Lung (tissue), 12 donors: ENCODE measurements around the gene OSTN. TPM values are rescaled to one million over a fixed set of nuclear protein-coding genes. Genes with fewer than 3 reads are reported as not detected.
A peak's percentile ranks its signal among the peaks of the same experiment; 100 is the strongest.

Source experiments
- ATAC-seq: fragments of 200-7000 bp; cut with Tn5 transposase; one replicate; pipeline ENCODE4 v1.9.1; 2020; ENCODE audit warnings: moderate number of reproducible peaks; ENCODE audit not compliant: insufficient read depth, low FRiP score
- DNase-seq, 3 donors: peaks; one replicate each; pipeline ENCODE4 v3.0.0-alpha.2; 2013 to 2017
- H3K27ac ChIP-seq, 2 donors: one replicate each; pipeline ENCODE4 v1.5.1; 2013; ENCODE audit warnings: mild to moderate bottlenecking in 2 of 2, moderate library complexity in 2 of 2, control low read depth in 1 of 2, inconsistent platforms in 1 of 2, low read depth in 1 of 2, low read length in 1 of 2
- H3K27me3 ChIP-seq, 3 donors: one replicate each; pipeline ENCODE4 v1.5.1; 2013; ENCODE audit warnings: low read length in 2 of 3; ENCODE audit not compliant: control insufficient read depth in 3 of 3, insufficient read depth in 3 of 3
- H3K36me3 ChIP-seq, 4 donors: one replicate each; pipeline ENCODE4 v1.5.1; 2013; ENCODE audit warnings: low read length in 4 of 4, mild to moderate bottlenecking in 1 of 4, moderate library complexity in 1 of 4; ENCODE audit not compliant: control insufficient read depth in 4 of 4, insufficient read depth in 4 of 4
- H3K4me1 ChIP-seq, 5 donors: one replicate each; pipeline ENCODE4 v1.5.1; 2013; ENCODE audit warnings: low read length in 5 of 5, mild to moderate bottlenecking in 2 of 5, moderate library complexity in 1 of 5; ENCODE audit not compliant: control insufficient read depth in 5 of 5, insufficient read depth in 5 of 5
- H3K4me3 ChIP-seq: one replicate; pipeline ENCODE4 v1.5.1; 2013; ENCODE audit warnings: mild to moderate bottlenecking, control low read depth, moderate library complexity
- H3K9ac ChIP-seq, 2 donors: one replicate each; pipeline ENCODE4 v1.5.1; 2013; ENCODE audit warnings: low read length in 2 of 2, control low read depth in 1 of 2; ENCODE audit not compliant: insufficient read depth in 1 of 2
- H3K9me3 ChIP-seq, 4 donors: one replicate each; pipeline ENCODE4 v1.5.1; 2013; ENCODE audit warnings: low read length in 3 of 4, mild to moderate bottlenecking in 1 of 4, moderate library complexity in 1 of 4; ENCODE audit not compliant: control insufficient read depth in 4 of 4, insufficient read depth in 3 of 4
- CTCF ChIP-seq: IDR thresholded peaks from 2 replicates; pipeline ENCODE4 v1.5.1; 2012; ENCODE audit warnings: mild to moderate bottlenecking; ENCODE audit errors: control extremely low read depth, extremely low read depth
- WGBS, 2 donors: extraction: QIAGEN DNeasy Blood & Tissue Kit; methylation state at CpG; one replicate each; pipeline ENCODE4 v1.1.7; 2013; 5-methylcytosine and 5-hydroxymethylcytosine counted together
- polyA plus RNA-seq, 2 donors: library from polyadenylated mRNA; stranded (reverse); fragments of 200-250 nt; gene quantifications; one replicate each; pipeline ENCODE4 v1.2.1, GENCODE V29; 2013
- total RNA-seq, 2 donors: library from RNA; depleted of rRNA in 1 of 2; stranded (reverse); fragments of >200 nt in 1 of 2; gene quantifications; one replicate each; pipeline ENCODE4 v1.2.1, GENCODE V29; 2014 to 2021
- donor health status: control.
- donor health status: control.
- donor health status: Bipolar disorder and iron deficiency.
- donor health status: healthy.
- donor health status: DM: yes; HTN: yes; CAD: no.

OSTN gene
- total and polyA plus RNA-seq, 4 donors = not detected

GRCh38 chr3:191158815-191159214, 40.2 kb upstream of the OSTN start:
- Histone ChIP-seq H3K27ac (no peak overlapping the region), H3K9me3 (peaks cover 0 to 8% (median 4%) of the 10 kb centered on the region in 4 donors), H3K27me3 (no peaks in the 10 kb centered on the region), H3K9ac (no peak overlapping the region), H3K4me3 (no peak overlapping the region), H3K36me3 (no peaks in the 10 kb centered on the region), H3K4me1 (peaks cover 0 to 8% (median 0%) of the 10 kb centered on the region in 5 donors)
- TF ChIP-seq CTCF = no peak
- 74 to 79% methylated on average over 1 of the region's 1 CpG for WGBS, 2 donors
- peak in 2 of 3 donors; percentile 16 to 27 for DNase-seq
- ATAC-seq = no peak

DNA sequence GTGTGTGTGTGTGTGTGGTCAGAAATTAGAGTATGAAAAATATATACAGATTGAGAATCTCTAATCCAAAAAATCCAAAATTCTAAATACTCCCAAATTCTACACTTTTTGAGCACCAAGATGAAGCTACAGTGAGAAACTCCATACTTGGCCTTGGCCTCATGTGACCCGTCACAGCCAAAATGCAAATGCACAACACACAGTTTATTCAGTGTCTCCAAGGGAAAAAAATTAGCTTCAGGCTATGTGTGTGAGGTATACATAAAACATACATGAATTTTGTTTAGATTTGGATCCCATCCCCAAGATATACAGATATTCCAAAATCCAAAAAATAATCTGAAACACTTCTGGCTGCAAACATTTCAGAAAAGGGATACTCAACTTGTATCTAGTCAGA, 33.2 kb upstream of the OSTN start:
- no peak for TF ChIP-seq CTCF
- no peak overlapping the region for H3K9ac ChIP-seq
- 96% methylated on average over 1 of the region's 1 CpG for WGBS, 2 donors
- H3K4me3 ChIP-seq = no peak overlapping the region
- H3K9me3 ChIP-seq = no peaks in the 10 kb centered on the region
- ATAC-seq (no peak), DNase-seq (no peak)
- H3K36me3 ChIP-seq = no peaks in the 10 kb centered on the region
- H3K4me1 ChIP-seq = no peaks in the 10 kb centered on the region
- H3K27me3 ChIP-seq = no peaks in the 10 kb centered on the region
- H3K27ac ChIP-seq = no peak overlapping the region

DNA sequence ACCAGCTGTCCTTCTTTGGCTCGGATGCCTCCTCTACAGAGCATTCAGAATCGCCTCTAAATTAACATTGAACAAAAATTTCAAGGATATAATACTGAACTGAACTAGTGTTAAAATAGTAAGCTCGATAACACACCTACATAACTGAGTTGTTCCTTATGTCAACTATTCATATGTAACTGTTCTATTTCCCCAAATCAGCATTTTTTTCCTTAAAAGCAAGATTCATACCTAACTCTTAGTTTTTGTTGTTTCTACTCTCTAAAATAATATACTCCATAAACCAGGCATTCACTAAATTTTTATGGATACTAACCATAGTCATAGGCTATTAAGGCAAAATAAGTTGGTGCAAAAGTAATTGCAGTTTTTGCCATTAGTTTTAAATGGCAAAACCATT, 32.7 kb upstream of the OSTN start:
- 58 to 83% methylated on average over 3 of the region's 3 CpGs for WGBS, 2 donors
- no peak overlapping the region for H3K27ac ChIP-seq
- H3K36me3 ChIP-seq = no peaks in the 10 kb centered on the region
- H3K9me3 ChIP-seq = no peaks in the 10 kb centered on the region
- H3K4me3 ChIP-seq = no peak overlapping the region
- no peak for DNase-seq
- ATAC-seq = no peak
- TF ChIP-seq CTCF = no peak
- no peaks in the 10 kb centered on the region for H3K27me3 ChIP-seq
- no peak overlapping the region for H3K9ac ChIP-seq
- no peaks in the 10 kb centered on the region for H3K4me1 ChIP-seq

GRCh38 chr3:191169566-191169965, 29.5 kb upstream of the OSTN start:
- Histone ChIP-seq H3K36me3 (no peaks in the 10 kb centered on the region), H3K9ac (no peak overlapping the region), H3K4me3 (no peak overlapping the region), H3K4me1 (no peaks in the 10 kb centered on the region), H3K27ac (no peak overlapping the region), H3K27me3 (no peaks in the 10 kb centered on the region), H3K9me3 (no peaks in the 10 kb centered on the region)
- DNase-seq (no peak), ATAC-seq (no peak)
- no peak for TF ChIP-seq CTCF
